ENCODE data around the gene SLC5A2. TPM values are rescaled to one million over a fixed set of nuclear protein-coding genes. Genes with fewer than 3 reads are reported as not detected.
A peak's percentile ranks its signal among the peaks of the same experiment; 100 is the strongest.

Gene SLC5A2
- total and polyA plus RNA-seq, 2 of the 13 experiments (the other 11 are each of a cell fraction or from before 2014, with no cell fraction given), result 0.24 to 0.97 TPM

- TF ChIP-seq SNAPC2 (CRISPR knock-in tag; IDR thresholded peaks at IDR 0.05) (peak; percentile 67; the same call in 1 of the 2 replicates), ZBTB34 (CRISPR knock-in tag; IDR thresholded peaks at IDR 0.05) (peak; percentile 67), ISX (CRISPR knock-in tag; conservative IDR thresholded peaks at IDR 0.05) (peak; percentile 93; the same call in 1 of the 2 replicates), ERF (CRISPR knock-in tag; IDR thresholded peaks at IDR 0.05) (peak; percentile 90; the same call in 1 of the 2 replicates), EEA1 (CRISPR knock-in tag; IDR thresholded peaks at IDR 0.05; ENCODE audit: borderline replicate concordance) (peak; percentile 98), RNF219 (CRISPR knock-in tag; IDR thresholded peaks at IDR 0.05) (no peak), ZNF468 (CRISPR knock-in tag; IDR thresholded peaks at IDR 0.05) (peak; percentile 94; the same call in 1 of the 2 replicates), DR1 (CRISPR knock-in tag; IDR thresholded peaks at IDR 0.05) (peak; percentile 87), TAF15 (IDR thresholded peaks at IDR 0.05; ENCODE audit: low read depth, low read length, poor library complexity, severe bottlenecking) (no peak), PHF21A (CRISPR knock-in tag; IDR thresholded peaks at IDR 0.05) (peak; percentile 63), RORA (CRISPR knock-in tag; IDR thresholded peaks at IDR 0.05) (no peak), POLR2G (IDR thresholded peaks at IDR 0.05; ENCODE audit: low read depth, low read length) (peak; percentile 95), HMGXB4 (CRISPR knock-in tag; IDR thresholded peaks at IDR 0.05; ENCODE audit: borderline replicate concordance in 1 of 2, low read depth in 1 of 2) (peak; percentile 90 to 98), ETS1 (CRISPR knock-in tag; IDR thresholded peaks at IDR 0.05) (peak; percentile 84)
Observed at GRCh38 chr16:31458844-31459686, 23.9 kb upstream of the SLC5A2 start, which contains the start of gene ARMC5 (continued).
